ENCODE measurements around the gene HRH2.

HRH2 gene

DNA sequence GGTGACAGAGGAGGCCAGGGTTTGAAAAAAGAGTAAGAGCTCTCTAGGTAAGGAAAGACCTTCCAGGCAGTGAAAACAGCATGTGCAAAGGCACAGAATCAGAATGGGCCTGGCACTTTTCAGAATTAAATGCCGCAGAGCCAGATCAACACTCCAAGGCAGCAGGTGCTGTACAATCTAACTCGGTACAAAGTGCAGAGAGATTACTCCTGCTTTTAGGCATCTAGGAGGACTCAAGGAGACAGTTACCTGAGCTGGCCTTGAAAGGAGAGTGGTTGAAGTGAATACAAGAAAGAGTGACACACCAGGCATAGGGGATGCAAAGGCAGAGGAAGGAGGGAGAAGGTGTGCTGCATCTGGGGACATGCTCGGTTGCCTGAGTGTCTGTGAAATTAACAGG lies 21.5 kb downstream of the HRH2 start:
- Histone ChIP-seq H3K36me3 (ENCODE audit: insufficient read depth, low read length) (no peaks in the 10 kb centered on the region), H3K4me2 (ENCODE audit: low read length) (no peak overlapping the region), H3K9me3 (replicated peaks; ENCODE audit: low read length) (peaks cover 6% of the 10 kb centered on the region), H3K9ac (ENCODE audit: low read depth, low read length) (no peak overlapping the region), H3K27me3 (ENCODE audit: control insufficient read depth, insufficient read depth, low read length) (no peaks in the 10 kb centered on the region), H3K4me3 (ENCODE audit: low read length) (no peak overlapping the region), H3K4me1 (ENCODE audit: control insufficient read depth, insufficient read depth, low read length) (no peaks in the 10 kb centered on the region)

DNA sequence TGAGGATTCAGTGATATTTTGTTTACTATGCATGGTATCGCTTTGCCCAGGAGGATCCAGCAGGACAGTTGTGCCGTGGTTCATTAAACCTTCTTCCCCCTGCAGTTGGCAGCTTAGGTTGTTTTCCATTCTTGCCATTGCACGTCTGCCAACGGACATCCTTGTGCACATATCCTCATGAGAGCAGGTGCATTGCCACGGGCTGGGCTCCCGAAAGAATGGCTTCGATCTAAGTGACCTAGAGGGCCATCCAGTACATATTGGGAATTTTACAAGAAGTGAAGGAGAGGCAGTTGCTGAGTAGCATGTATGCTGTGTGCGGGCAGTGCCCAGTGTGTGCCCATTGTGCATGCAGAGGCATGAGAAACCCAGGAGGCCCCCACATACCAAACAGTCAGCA lies 22.1 kb downstream of the HRH2 start:
- Histone ChIP-seq H3K36me3 (ENCODE audit: insufficient read depth, low read length) (no peaks in the 10 kb centered on the region), H3K4me2 (ENCODE audit: low read length) (no peak overlapping the region), H3K4me1 (ENCODE audit: control insufficient read depth, insufficient read depth, low read length) (no peaks in the 10 kb centered on the region), H3K4me3 (ENCODE audit: low read length) (no peak overlapping the region), H3K9ac (ENCODE audit: low read depth, low read length) (no peak overlapping the region), H3K27me3 (ENCODE audit: control insufficient read depth, insufficient read depth, low read length) (no peaks in the 10 kb centered on the region), H3K9me3 (replicated peaks; ENCODE audit: low read length) (peaks cover 6% of the 10 kb centered on the region)

DNA sequence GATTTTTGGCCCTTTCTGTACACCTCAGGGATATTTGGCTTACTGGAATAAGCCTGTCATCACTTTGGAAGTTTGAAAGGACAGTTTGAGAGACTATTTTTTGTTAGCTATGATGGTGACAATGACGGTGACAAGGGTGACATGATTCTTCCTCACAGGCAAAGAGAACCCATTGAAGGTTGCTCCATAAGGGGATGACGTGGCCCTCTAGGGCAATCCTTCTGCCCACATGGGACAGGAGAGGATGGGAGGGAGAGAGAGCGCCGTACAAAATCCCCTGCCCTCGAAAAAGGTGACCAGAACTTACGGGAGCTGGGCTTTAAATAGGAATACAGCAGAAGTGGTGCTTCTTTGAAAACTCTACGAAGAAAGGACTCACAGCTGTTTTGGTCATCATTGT lies 22.6 kb downstream of the HRH2 start:
- Histone ChIP-seq H3K4me1 (ENCODE audit: control insufficient read depth, insufficient read depth, low read length) (no peaks in the 10 kb centered on the region), H3K4me3 (ENCODE audit: low read length) (no peak overlapping the region), H3K9ac (ENCODE audit: low read depth, low read length) (no peak overlapping the region), H3K4me2 (ENCODE audit: low read length) (no peak overlapping the region), H3K36me3 (ENCODE audit: insufficient read depth, low read length) (no peaks in the 10 kb centered on the region), H3K9me3 (replicated peaks; ENCODE audit: low read length) (peaks cover 6% of the 10 kb centered on the region), H3K27me3 (ENCODE audit: control insufficient read depth, insufficient read depth, low read length) (no peaks in the 10 kb centered on the region)

DNA sequence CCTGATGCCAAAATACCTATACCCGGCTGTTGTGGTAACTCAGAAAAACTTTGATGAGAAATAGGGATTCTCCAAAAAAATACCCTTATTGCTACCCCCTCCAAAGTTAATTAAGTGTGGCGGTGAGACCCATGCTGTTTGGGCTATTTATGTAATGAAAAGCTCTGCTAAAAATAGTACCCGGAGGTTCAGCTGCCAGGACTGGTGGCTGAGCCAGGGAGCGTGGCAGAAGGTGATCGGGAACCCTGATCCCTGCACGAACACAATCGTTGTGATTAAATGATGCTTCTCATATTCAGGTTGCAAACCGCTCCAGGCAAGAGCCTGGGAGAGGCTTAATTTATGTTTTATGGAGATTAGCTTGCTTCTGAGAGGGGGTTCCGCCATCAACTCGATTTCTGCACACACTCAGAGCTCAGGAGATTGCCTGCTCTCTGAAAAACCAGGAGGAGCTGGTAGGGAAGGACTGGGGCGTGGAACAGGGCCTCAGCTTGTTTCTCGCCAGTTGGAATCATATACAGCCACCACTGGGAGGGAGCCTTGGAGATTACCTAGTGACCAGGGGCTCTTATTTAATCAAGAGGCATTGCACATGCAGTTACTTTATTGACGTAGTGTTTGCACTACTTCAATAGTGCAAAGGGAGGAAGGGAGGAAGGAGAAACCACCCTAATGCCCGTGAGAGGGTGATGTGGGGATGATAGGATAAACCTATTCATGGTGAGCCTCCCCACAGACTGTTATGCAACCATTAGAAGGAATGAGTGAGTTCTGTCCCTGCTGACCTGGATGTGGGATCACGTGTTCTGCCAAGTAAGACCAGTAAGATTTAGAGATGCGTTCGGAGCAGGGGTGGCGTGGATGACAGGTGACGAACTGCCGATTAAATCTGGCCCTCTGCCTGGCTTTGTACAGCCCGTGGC lies 23.4 kb downstream of the HRH2 start:
- peaks cover 6% of the 10 kb centered on the region for H3K9me3 ChIP-seq (replicated peaks; ENCODE audit: low read length)
- no peaks in the 10 kb centered on the region for H3K36me3 ChIP-seq (ENCODE audit: insufficient read depth, low read length)
- no peak overlapping the region for H3K4me2 ChIP-seq (ENCODE audit: low read length)
- no peak overlapping the region for H3K4me3 ChIP-seq (ENCODE audit: low read length)
- H3K27me3 ChIP-seq (ENCODE audit: control insufficient read depth, insufficient read depth, low read length) = no peaks in the 10 kb centered on the region
- H3K9ac ChIP-seq (ENCODE audit: low read depth, low read length) = no peak overlapping the region
- H3K4me1 ChIP-seq (ENCODE audit: control insufficient read depth, insufficient read depth, low read length) = no peaks in the 10 kb centered on the region

DNA sequence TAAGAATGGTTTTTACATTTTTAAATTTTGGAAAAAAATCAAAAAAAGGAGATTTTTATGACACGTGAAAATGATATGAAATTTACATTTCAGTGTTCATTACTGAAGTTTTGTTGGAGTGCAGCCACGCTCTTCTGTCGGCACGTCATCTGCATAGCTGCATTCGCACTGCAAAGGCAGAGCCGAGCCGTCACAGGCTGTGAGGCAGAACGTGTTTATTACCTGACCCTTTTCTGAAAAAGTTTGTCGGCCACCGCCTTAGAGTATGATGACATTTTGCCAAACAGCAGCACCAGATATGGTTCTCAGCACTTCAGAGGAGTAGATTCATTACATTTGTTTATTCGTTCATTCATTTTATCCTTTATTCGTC lies 24.1 kb downstream of the HRH2 start:
- H3K27me3 ChIP-seq (ENCODE audit: control insufficient read depth, insufficient read depth, low read length) = no peaks in the 10 kb centered on the region
- H3K4me3 ChIP-seq (ENCODE audit: low read length) = no peak overlapping the region
- H3K36me3 ChIP-seq (ENCODE audit: insufficient read depth, low read length) = no peaks in the 10 kb centered on the region
- H3K9me3 ChIP-seq (replicated peaks; ENCODE audit: low read length) = peaks cover 6% of the 10 kb centered on the region
- no peak overlapping the region for H3K9ac ChIP-seq (ENCODE audit: low read depth, low read length)
- H3K4me2 ChIP-seq (ENCODE audit: low read length) = no peak overlapping the region
- no peaks in the 10 kb centered on the region for H3K4me1 ChIP-seq (ENCODE audit: control insufficient read depth, insufficient read depth, low read length)

DNA sequence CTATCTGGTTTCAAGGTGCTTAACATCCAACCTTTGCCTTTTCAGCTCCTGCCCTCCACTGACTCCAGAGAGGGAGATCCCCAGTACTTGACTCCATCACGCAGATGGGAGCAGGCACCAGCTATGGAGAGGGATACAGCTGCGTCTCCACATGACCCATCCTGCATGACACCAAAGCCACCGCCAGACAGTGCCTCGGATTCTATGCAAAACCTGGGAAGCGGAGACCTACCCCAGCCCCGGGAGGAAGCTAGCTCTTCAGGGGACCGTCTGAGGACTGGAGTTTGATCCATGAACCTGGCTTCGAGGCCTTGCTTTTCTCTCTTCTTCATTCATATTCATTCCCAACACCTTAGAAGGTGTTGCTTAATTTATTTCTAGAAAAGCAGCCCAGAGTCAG lies 24.8 kb downstream of the HRH2 start:
- Histone ChIP-seq H3K36me3 (ENCODE audit: insufficient read depth, low read length) (no peaks in the 10 kb centered on the region), H3K27me3 (ENCODE audit: control insufficient read depth, insufficient read depth, low read length) (no peaks in the 10 kb centered on the region), H3K4me2 (ENCODE audit: low read length) (no peak overlapping the region), H3K4me1 (ENCODE audit: control insufficient read depth, insufficient read depth, low read length) (no peaks in the 10 kb centered on the region), H3K4me3 (ENCODE audit: low read length) (no peak overlapping the region), H3K9ac (ENCODE audit: low read depth, low read length) (no peak overlapping the region), H3K9me3 (replicated peaks; ENCODE audit: low read length) (peaks cover 6% of the 10 kb centered on the region)

DNA sequence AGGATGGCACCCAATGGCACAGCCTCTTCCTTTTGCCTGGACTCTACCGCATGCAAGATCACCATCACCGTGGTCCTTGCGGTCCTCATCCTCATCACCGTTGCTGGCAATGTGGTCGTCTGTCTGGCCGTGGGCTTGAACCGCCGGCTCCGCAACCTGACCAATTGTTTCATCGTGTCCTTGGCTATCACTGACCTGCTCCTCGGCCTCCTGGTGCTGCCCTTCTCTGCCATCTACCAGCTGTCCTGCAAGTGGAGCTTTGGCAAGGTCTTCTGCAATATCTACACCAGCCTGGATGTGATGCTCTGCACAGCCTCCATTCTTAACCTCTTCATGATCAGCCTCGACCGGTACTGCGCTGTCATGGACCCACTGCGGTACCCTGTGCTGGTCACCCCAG lies 25.4 kb downstream of the HRH2 start:
- no peaks in the 10 kb centered on the region for H3K27me3 ChIP-seq (ENCODE audit: control insufficient read depth, insufficient read depth, low read length)
- no peak overlapping the region for H3K4me2 ChIP-seq (ENCODE audit: low read length)
- H3K4me1 ChIP-seq (ENCODE audit: control insufficient read depth, insufficient read depth, low read length) = no peaks in the 10 kb centered on the region
- H3K9me3 ChIP-seq (replicated peaks; ENCODE audit: low read length) = peaks cover 6% of the 10 kb centered on the region
- H3K4me3 ChIP-seq (ENCODE audit: low read length) = no peak overlapping the region
- H3K36me3 ChIP-seq (ENCODE audit: insufficient read depth, low read length) = no peaks in the 10 kb centered on the region
- no peak overlapping the region for H3K9ac ChIP-seq (ENCODE audit: low read depth, low read length)

DNA sequence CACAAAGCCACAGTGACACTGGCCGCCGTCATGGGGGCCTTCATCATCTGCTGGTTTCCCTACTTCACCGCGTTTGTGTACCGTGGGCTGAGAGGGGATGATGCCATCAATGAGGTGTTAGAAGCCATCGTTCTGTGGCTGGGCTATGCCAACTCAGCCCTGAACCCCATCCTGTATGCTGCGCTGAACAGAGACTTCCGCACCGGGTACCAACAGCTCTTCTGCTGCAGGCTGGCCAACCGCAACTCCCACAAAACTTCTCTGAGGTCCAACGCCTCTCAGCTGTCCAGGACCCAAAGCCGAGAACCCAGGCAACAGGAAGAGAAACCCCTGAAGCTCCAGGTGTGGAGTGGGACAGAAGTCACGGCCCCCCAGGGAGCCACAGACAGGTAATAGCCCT lies 26.1 kb downstream of the HRH2 start:
- Histone ChIP-seq H3K4me1 (ENCODE audit: control insufficient read depth, insufficient read depth, low read length) (no peaks in the 10 kb centered on the region), H3K36me3 (ENCODE audit: insufficient read depth, low read length) (no peaks in the 10 kb centered on the region), H3K4me2 (ENCODE audit: low read length) (no peak overlapping the region), H3K27me3 (ENCODE audit: control insufficient read depth, insufficient read depth, low read length) (no peaks in the 10 kb centered on the region), H3K9me3 (replicated peaks; ENCODE audit: low read length) (peaks cover 6% of the 10 kb centered on the region), H3K4me3 (ENCODE audit: low read length) (no peak overlapping the region), H3K9ac (ENCODE audit: low read depth, low read length) (no peak overlapping the region)

DNA sequence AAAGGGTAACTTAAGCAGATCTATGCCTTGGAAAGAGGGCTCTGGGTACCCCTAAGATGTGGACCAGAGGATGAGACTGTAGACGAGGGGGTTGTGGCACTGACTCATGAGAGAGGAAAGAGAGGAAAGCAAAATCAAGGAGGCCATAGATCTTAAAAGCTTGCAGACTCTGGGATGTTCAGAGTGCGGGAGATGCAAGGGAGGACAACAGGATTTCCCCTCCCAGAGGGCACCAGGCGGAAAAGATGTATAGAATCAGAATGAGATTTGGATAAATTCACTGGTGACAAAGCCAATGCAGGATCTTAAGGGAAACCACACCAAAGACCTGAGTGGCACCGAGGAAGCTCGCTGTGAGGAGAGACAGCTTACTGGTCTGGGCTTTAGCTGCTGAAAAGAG lies 27.1 kb downstream of the HRH2 start:
- H3K9ac ChIP-seq (ENCODE audit: low read depth, low read length) = no peak overlapping the region
- H3K9me3 ChIP-seq (replicated peaks; ENCODE audit: low read length) = peaks cover 6% of the 10 kb centered on the region
- no peak overlapping the region for H3K4me2 ChIP-seq (ENCODE audit: low read length)
- H3K4me3 ChIP-seq (ENCODE audit: low read length) = no peak overlapping the region
- H3K36me3 ChIP-seq (ENCODE audit: insufficient read depth, low read length) = no peaks in the 10 kb centered on the region
- H3K27me3 ChIP-seq (ENCODE audit: control insufficient read depth, insufficient read depth, low read length) = no peaks in the 10 kb centered on the region
- H3K4me1 ChIP-seq (ENCODE audit: control insufficient read depth, insufficient read depth, low read length) = no peaks in the 10 kb centered on the region

DNA sequence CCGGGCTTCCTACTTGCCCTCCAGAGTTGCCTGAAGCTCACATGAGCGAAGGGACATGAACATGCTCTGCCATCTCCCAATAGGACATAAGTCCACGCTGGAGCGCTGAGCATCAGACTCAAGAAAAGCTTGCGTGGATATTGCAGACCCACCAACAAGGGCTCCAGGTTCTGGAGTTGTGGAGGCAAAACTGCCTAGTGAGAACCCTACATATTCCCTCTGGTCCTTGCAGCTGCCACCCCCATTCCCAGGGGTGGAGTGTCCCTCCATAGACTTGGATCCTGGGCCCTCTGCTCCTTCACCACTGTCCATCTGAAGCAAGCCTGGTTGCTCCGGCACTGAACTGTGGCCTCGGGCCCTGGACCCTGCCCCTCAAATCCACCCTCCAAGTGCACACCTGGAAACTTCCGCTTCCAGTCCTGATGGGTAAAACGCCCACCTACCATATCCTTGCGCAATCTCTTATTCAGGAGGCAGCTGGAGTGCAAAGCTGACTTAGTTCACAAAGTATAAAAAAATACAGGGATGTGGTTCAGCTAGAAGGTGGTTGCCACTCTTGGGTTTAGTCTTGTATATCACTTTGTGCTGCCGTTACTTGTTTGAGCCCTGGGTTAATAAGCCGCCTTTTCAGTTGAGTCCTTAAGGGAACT lies 28.0 kb downstream of the HRH2 start:
- H3K9me3 ChIP-seq (replicated peaks; ENCODE audit: low read length) = peaks cover 6% of the 10 kb centered on the region
- H3K4me1 ChIP-seq (ENCODE audit: control insufficient read depth, insufficient read depth, low read length) = no peaks in the 10 kb centered on the region
- no peak overlapping the region for H3K4me3 ChIP-seq (ENCODE audit: low read length)
- H3K9ac ChIP-seq (ENCODE audit: low read depth, low read length) = no peak overlapping the region
- H3K27me3 ChIP-seq (ENCODE audit: control insufficient read depth, insufficient read depth, low read length) = no peaks in the 10 kb centered on the region
- H3K36me3 ChIP-seq (ENCODE audit: insufficient read depth, low read length) = no peaks in the 10 kb centered on the region
- H3K4me2 ChIP-seq (ENCODE audit: low read length) = no peak overlapping the region

DNA sequence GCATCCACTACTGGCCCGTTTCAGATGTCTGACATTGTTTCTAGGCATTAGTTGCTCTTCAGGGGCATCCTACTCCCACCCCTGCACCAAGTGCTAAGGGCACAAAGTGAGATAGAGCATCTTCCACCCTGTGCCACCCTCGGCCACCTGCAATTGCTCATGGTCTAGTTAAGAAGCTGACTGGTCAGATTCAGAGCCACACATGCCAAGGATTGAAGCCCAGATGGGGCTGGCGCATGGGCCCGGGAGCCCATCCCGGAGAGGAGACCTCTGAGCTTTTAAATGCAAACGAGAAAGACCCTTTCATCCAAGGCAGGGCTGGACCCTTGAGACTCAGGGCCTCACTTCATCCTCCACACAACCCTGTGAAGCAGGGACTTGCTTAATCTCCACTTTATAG lies 28.5 kb downstream of the HRH2 start:
- Histone ChIP-seq H3K9ac (ENCODE audit: low read depth, low read length) (no peak overlapping the region), H3K27me3 (ENCODE audit: control insufficient read depth, insufficient read depth, low read length) (no peaks in the 10 kb centered on the region), H3K36me3 (ENCODE audit: insufficient read depth, low read length) (no peaks in the 10 kb centered on the region), H3K4me2 (ENCODE audit: low read length) (no peak overlapping the region), H3K4me3 (ENCODE audit: low read length) (no peak overlapping the region), H3K4me1 (ENCODE audit: control insufficient read depth, insufficient read depth, low read length) (no peaks in the 10 kb centered on the region), H3K9me3 (replicated peaks; ENCODE audit: low read length) (peaks cover 6% of the 10 kb centered on the region)

DNA sequence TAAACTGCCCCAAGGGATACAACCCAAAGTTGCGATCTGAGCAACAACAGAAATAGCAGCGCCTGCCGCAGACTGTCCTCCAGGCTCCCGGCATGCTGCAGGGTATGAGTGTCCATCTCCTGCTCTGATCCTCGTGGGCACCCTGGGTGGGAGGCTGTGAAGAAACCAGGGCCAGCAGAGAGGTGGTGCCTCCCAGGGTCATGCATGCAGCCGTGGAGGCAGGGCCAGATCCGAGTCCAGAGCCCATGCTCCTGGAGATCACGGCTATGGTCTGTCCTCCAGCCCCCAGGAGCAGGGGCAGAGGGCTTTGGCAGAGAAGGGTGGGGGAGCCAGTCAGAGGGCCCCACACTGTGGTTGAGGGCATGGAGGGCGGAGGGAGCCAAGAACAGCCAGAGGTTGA lies 29.0 kb downstream of the HRH2 start:
- H3K4me1 ChIP-seq (ENCODE audit: control insufficient read depth, insufficient read depth, low read length) = no peaks in the 10 kb centered on the region
- H3K27me3 ChIP-seq (ENCODE audit: control insufficient read depth, insufficient read depth, low read length) = no peaks in the 10 kb centered on the region
- H3K36me3 ChIP-seq (ENCODE audit: insufficient read depth, low read length) = no peaks in the 10 kb centered on the region
- H3K9ac ChIP-seq (ENCODE audit: low read depth, low read length) = no peak overlapping the region
- no peak overlapping the region for H3K4me2 ChIP-seq (ENCODE audit: low read length)
- no peak overlapping the region for H3K4me3 ChIP-seq (ENCODE audit: low read length)
- peaks cover 6% of the 10 kb centered on the region for H3K9me3 ChIP-seq (replicated peaks; ENCODE audit: low read length)
